ENCODE results near the gene TSPOAP1. TPM values are rescaled to one million over a fixed set of nuclear protein-coding genes. Genes with fewer than 3 reads are reported as not detected.

TSPOAP1 gene
- polyA plus RNA-seq, 1 of the 3 experiments (the other 2 are of a cell fraction): 0.79 TPM

DNA sequence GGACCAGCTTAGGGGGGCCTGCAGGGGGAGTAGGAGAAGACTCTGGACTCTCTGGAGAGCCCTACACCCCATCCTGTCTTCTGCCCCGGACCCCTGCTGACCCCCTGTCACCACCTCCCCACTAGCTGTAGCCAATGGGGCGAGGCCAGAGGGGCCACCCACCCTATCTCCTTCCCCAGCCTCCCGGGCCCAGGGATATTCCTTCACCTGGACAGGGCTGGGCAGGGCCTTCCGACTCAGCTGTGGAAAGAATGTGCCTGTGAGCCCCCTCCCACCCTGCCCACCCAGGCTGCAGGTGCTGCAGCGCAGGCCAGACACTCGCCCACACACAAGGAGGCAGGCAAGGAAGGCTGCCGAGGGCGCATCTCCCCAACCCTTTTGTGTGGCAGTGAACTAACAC is 23.0 kb downstream of the TSPOAP1 start:
- 63% methylated on average over 8 of the region's 8 CpGs for WGBS (ENCODE audit: low lambda C conversion rate)
- Histone ChIP-seq H3K36me3 (replicated peaks in 1 of 2; ENCODE audit: control insufficient read depth in 1 of 2, insufficient read depth in 2 of 2, low read length in 1 of 2) (no peaks in the 10 kb centered on the region), H3K4me1 (ENCODE audit: control insufficient read depth in 1 of 2, insufficient read depth in 2 of 2, low read depth in 1 of 2, low read length in 1 of 2) (peaks cover 0 to 3% of the 10 kb centered on the region in 2 experiments; a peak in 1 of 4 replicates), H3K27ac (ENCODE audit: low read depth in 2 of 2, low read length in 1 of 2) (no peak overlapping the region), H4K20me1 (ENCODE audit: insufficient read depth) (no peaks in the 10 kb centered on the region), H3K4me2 (no peak overlapping the region), H3K79me2 (ENCODE audit: insufficient read depth) (no peaks in the 10 kb centered on the region), H3K9me3 (no peaks in the 10 kb centered on the region), H3K27me3 (ENCODE audit: insufficient read depth) (peaks cover 11% of the 10 kb centered on the region; the same call in 1 of the 2 replicates), H2AFZ (ENCODE audit: low read depth) (no peak overlapping the region), H3K9ac (no peak overlapping the region), H3F3A (replicated peaks; ENCODE audit: insufficient read depth) (no peaks in the 10 kb centered on the region), H3K9me2 (no peaks in the 10 kb centered on the region), H3K4me3 (ENCODE audit: low read depth in 2 of 2, low read length in 1 of 2) (no peak overlapping the region)
- ChIA-PET CTCF (interaction anchor here (1.1 to 3.4 kb wide), 14 partner anchors 9 to 158 kb away, joined by 3 to 29 read pairs (median 6); partner anchors contain the start of gene RNF43), POLR2A (interaction anchor here (1.9 kb wide), 1 partner anchor 47 kb away, joined by 4 read pairs; the partner anchor contains the start of gene SUPT4H1)
- DNase-seq: no peak
- no peak for TF ChIP-seq RFX5 (IDR thresholded peaks at IDR 0.05; ENCODE audit: low read length)
- no peak for TF ChIP-seq TCF12 (IDR thresholded peaks at IDR 0.05)
- no peak for TF ChIP-seq NFIC (IDR thresholded peaks at IDR 0.05; ENCODE audit: borderline replicate concordance)
- TF ChIP-seq GABPA (IDR thresholded peaks at IDR 0.05; ENCODE audit: low read depth): no peak
- TF ChIP-seq, protein P1, sequence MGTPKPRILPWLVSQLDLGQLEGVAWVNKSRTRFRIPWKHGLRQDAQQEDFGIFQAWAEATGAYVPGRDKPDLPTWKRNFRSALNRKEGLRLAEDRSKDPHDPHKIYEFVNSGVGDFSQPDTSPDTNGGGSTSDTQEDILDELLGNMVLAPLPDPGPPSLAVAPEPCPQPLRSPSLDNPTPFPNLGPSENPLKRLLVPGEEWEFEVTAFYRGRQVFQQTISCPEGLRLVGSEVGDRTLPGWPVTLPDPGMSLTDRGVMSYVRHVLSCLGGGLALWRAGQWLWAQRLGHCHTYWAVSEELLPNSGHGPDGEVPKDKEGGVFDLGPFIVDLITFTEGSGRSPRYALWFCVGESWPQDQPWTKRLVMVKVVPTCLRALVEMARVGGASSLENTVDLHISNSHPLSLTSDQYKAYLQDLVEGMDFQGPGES (IDR thresholded peaks at IDR 0.05; ENCODE audit: low read depth, low read length): no peak
- TF ChIP-seq EP300 (IDR thresholded peaks at IDR 0.05; ENCODE audit: borderline replicate concordance in 1 of 2, low read depth in 1 of 2, low read length in 1 of 2): no peak
- TF ChIP-seq FOSL2 (IDR thresholded peaks at IDR 0.05; ENCODE audit: borderline replicate concordance, low read depth): no peak
- no peak for TF ChIP-seq ELF1 (IDR thresholded peaks at IDR 0.05)
- TF ChIP-seq, protein P2, sequence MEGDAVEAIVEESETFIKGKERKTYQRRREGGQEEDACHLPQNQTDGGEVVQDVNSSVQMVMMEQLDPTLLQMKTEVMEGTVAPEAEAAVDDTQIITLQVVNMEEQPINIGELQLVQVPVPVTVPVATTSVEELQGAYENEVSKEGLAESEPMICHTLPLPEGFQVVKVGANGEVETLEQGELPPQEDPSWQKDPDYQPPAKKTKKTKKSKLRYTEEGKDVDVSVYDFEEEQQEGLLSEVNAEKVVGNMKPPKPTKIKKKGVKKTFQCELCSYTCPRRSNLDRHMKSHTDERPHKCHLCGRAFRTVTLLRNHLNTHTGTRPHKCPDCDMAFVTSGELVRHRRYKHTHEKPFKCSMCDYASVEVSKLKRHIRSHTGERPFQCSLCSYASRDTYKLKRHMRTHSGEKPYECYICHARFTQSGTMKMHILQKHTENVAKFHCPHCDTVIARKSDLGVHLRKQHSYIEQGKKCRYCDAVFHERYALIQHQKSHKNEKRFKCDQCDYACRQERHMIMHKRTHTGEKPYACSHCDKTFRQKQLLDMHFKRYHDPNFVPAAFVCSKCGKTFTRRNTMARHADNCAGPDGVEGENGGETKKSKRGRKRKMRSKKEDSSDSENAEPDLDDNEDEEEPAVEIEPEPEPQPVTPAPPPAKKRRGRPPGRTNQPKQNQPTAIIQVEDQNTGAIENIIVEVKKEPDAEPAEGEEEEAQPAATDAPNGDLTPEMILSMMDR (IDR thresholded peaks at IDR 0.05): no peak
- TF ChIP-seq POLR2AphosphoS5 (IDR thresholded peaks at IDR 0.05; ENCODE audit: low read depth, low read length): no peak
- TF ChIP-seq, protein P3, sequence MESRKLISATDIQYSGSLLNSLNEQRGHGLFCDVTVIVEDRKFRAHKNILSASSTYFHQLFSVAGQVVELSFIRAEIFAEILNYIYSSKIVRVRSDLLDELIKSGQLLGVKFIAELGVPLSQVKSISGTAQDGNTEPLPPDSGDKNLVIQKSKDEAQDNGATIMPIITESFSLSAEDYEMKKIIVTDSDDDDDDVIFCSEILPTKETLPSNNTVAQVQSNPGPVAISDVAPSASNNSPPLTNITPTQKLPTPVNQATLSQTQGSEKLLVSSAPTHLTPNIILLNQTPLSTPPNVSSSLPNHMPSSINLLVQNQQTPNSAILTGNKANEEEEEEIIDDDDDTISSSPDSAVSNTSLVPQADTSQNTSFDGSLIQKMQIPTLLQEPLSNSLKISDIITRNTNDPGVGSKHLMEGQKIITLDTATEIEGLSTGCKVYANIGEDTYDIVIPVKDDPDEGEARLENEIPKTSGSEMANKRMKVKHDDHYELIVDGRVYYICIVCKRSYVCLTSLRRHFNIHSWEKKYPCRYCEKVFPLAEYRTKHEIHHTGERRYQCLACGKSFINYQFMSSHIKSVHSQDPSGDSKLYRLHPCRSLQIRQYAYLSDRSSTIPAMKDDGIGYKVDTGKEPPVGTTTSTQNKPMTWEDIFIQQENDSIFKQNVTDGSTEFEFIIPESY (IDR thresholded peaks at IDR 0.05; ENCODE audit: borderline replicate concordance, low read depth): no peak
- TF ChIP-seq FOXM1 (IDR thresholded peaks at IDR 0.05; ENCODE audit: low read depth): no peak
- TF ChIP-seq, protein P4, sequence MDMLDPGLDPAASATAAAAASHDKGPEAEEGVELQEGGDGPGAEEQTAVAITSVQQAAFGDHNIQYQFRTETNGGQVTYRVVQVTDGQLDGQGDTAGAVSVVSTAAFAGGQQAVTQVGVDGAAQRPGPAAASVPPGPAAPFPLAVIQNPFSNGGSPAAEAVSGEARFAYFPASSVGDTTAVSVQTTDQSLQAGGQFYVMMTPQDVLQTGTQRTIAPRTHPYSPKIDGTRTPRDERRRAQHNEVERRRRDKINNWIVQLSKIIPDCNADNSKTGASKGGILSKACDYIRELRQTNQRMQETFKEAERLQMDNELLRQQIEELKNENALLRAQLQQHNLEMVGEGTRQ (IDR thresholded peaks at IDR 0.05; ENCODE audit: borderline replicate concordance, low read depth, low read length): no peak

Data from SK-N-SH (cell line).